Measurements from ENCODE around the gene RGS7.
"Not testable (repeated sequence)": the region's sequence is repeated elsewhere in the genome, so short reads cannot be mapped to it uniquely, and the experiment has no call there.

The RGS7 gene

GRCh38 chr1:241212628-241213027 lies 144.4 kb downstream of the RGS7 start:
- no peak for DNase-seq (ENCODE audit: low read depth in 2 of 2)

- no peak for DNase-seq (ENCODE audit: low read depth in 2 of 2)
These were observed 148.1 kb downstream of the RGS7 start for GRCh38 chr1:241208910-241209379.

- no peak for DNase-seq (ENCODE audit: low read depth in 2 of 2)
These were observed 153.2 kb downstream of the RGS7 start for GRCh38 chr1:241203817-241204216.

GRCh38 chr1:241202401-241202800 lies 154.6 kb downstream of the RGS7 start:
- DNase-seq (ENCODE audit: low read depth in 2 of 2), result no peak

- DNase-seq (ENCODE audit: low read depth in 2 of 2), result no peak
These were observed 170.3 kb downstream of the RGS7 start for GRCh38 chr1:241186716-241187115.

GRCh38 chr1:241181971-241182370 lies 175.0 kb downstream of the RGS7 start:
- no peak for DNase-seq (ENCODE audit: low read depth in 2 of 2)

- no peak for DNase-seq (ENCODE audit: low read depth in 2 of 2)
These were observed 175.5 kb downstream of the RGS7 start for GRCh38 chr1:241181471-241181870.

GRCh38 chr1:241180569-241180968 lies 176.4 kb downstream of the RGS7 start:
- no peak for DNase-seq (ENCODE audit: low read depth in 2 of 2)

- DNase-seq (ENCODE audit: low read depth in 2 of 2), result no peak
These were observed 179.3 kb downstream of the RGS7 start for GRCh38 chr1:241177660-241178059.

- no peak for DNase-seq (ENCODE audit: low read depth in 2 of 2)
These were observed 184.5 kb downstream of the RGS7 start for GRCh38 chr1:241172486-241172885.

GRCh38 chr1:241171991-241172390 lies 185.0 kb downstream of the RGS7 start:
- DNase-seq (ENCODE audit: low read depth in 2 of 2), result no peak

GRCh38 chr1:241167121-241167630 lies 189.8 kb downstream of the RGS7 start:
- DNase-seq (ENCODE audit: low read depth in 2 of 2), result no peak

GRCh38 chr1:241166625-241167024 lies 190.4 kb downstream of the RGS7 start:
- no peak for DNase-seq (ENCODE audit: low read depth in 2 of 2)

GRCh38 chr1:241165256-241165655 lies 191.7 kb downstream of the RGS7 start:
- DNase-seq (ENCODE audit: low read depth in 2 of 2), result not testable (repeated sequence)

GRCh38 chr1:241163363-241163762 lies 193.6 kb downstream of the RGS7 start:
- no peak for DNase-seq (ENCODE audit: low read depth in 2 of 2)

- DNase-seq (ENCODE audit: low read depth in 2 of 2), result no peak
These were observed 195.8 kb downstream of the RGS7 start for GRCh38 chr1:241161188-241161689.

- DNase-seq (ENCODE audit: low read depth in 2 of 2), result no peak
These were observed 199.6 kb downstream of the RGS7 start for GRCh38 chr1:241157435-241157834.

- no peak for DNase-seq (ENCODE audit: low read depth in 2 of 2)
These were observed 200.6 kb downstream of the RGS7 start for GRCh38 chr1:241156231-241156965.

GRCh38 chr1:241145881-241146280 lies 211.1 kb downstream of the RGS7 start:
- no peak for DNase-seq (ENCODE audit: low read depth in 2 of 2)

GRCh38 chr1:241143765-241144442 lies 213.1 kb downstream of the RGS7 start:
- no peak for DNase-seq (ENCODE audit: low read depth in 2 of 2)

- DNase-seq (ENCODE audit: low read depth in 2 of 2), result no peak
These were observed 214.5 kb downstream of the RGS7 start for GRCh38 chr1:241142493-241142892.

GRCh38 chr1:241141646-241142045 lies 215.4 kb downstream of the RGS7 start:
- not testable (repeated sequence) for DNase-seq (ENCODE audit: low read depth in 2 of 2)

- no peak for DNase-seq (ENCODE audit: low read depth in 2 of 2)
These were observed 216.3 kb downstream of the RGS7 start for GRCh38 chr1:241140670-241141069.
